ENCODE results near the gene TMC8.
"Not testable (repeated sequence)": the region's sequence is repeated elsewhere in the genome, so short reads cannot be mapped to it uniquely, and the experiment has no call there.

TMC8 gene

GRCh38 chr17:78110363-78111015 lies 20.1 kb upstream of the TMC8 start:
- peak; percentile 19 for DNase-seq

- peak; percentile 19 for DNase-seq
Observed at GRCh38 chr17:78111016-78111726, 19.4 kb upstream of the TMC8 start.

GRCh38 chr17:78111727-78112517 lies 18.6 kb upstream of the TMC8 start:
- no peak for DNase-seq

- peak; percentile 82 for DNase-seq
Observed at GRCh38 chr17:78112518-78113471, 17.8 kb upstream of the TMC8 start.

- peak; percentile 15 for DNase-seq
Observed at GRCh38 chr17:78113804-78114785, 16.5 kb upstream of the TMC8 start.

- DNase-seq = peak; percentile 16
Observed at GRCh38 chr17:78114831-78115723, 15.5 kb upstream of the TMC8 start.

GRCh38 chr17:78115803-78116202 lies 14.8 kb upstream of the TMC8 start:
- DNase-seq = not testable (repeated sequence)

GRCh38 chr17:78116411-78116810 lies 14.2 kb upstream of the TMC8 start:
- no peak for DNase-seq

GRCh38 chr17:78117027-78117981 lies 13.3 kb upstream of the TMC8 start:
- DNase-seq = peak; percentile 32

GRCh38 chr17:78118801-78119241 lies 11.8 kb upstream of the TMC8 start:
- DNase-seq = peak; percentile 22

- peak; percentile 13 for DNase-seq
Observed at GRCh38 chr17:78120537-78120936, 10.0 kb upstream of the TMC8 start.

GRCh38 chr17:78120971-78121800 lies 9.4 kb upstream of the TMC8 start:
- DNase-seq = peak; percentile 19

- DNase-seq = no peak
Observed at GRCh38 chr17:78121801-78122215, 8.8 kb upstream of the TMC8 start.

- DNase-seq = no peak
Observed at GRCh38 chr17:78122216-78122930, 8.2 kb upstream of the TMC8 start.

- DNase-seq = no peak
Observed at GRCh38 chr17:78122931-78123249, 7.7 kb upstream of the TMC8 start.

GRCh38 chr17:78123258-78123929 lies 7.2 kb upstream of the TMC8 start:
- DNase-seq = no peak

Data from femur (tissue), 1 donor.